Type B pancreatic cell (in vitro differentiated cells): ENCODE measurements around the gene NRP2. TPM values are rescaled to one million over a fixed set of nuclear protein-coding genes. Genes with fewer than 3 reads are reported as not detected.

Experiments used
- DNase-seq: peaks from one replicate; pipeline ENCODE4 v3.0.0; 2021; ENCODE audit warnings: mixed read lengths; ENCODE audit not compliant: unreplicated experiment; ENCODE audit errors: extremely low spot score
- H3K27ac Mint-ChIP-seq: 2 replicates; pipeline ENCODE4 v1.8.0; 2021; ENCODE audit warnings: mild to moderate bottlenecking, mixed read lengths
- H3K27me3 Mint-ChIP-seq: 2 replicates; pipeline ENCODE4 v1.8.0; 2021; ENCODE audit warnings: mixed read lengths
- H3K36me3 Mint-ChIP-seq: 2 replicates; pipeline ENCODE4 v1.8.0; 2021; ENCODE audit warnings: mixed read lengths
- H3K4me1 Mint-ChIP-seq: one replicate; pipeline ENCODE4 v1.8.0; 2021; ENCODE audit warnings: mixed read lengths; ENCODE audit not compliant: unreplicated experiment
- H3K4me3 Mint-ChIP-seq: 2 replicates; pipeline ENCODE4 v1.8.0; 2021; ENCODE audit warnings: mild to moderate bottlenecking, mixed read lengths
- H3K9me3 Mint-ChIP-seq: 2 replicates; pipeline ENCODE4 v1.8.0; 2021; ENCODE audit warnings: mixed read lengths
- CTCF ChIP-seq: fragments of 200-600 bp; sonication (generic); conservative IDR thresholded peaks from 2 replicates; pipeline ENCODE4 v1.5.0; 2021; ENCODE audit warnings: antibody characterized with exemption, mild to moderate bottlenecking
- total RNA-seq: library from RNA; stranded (reverse); gene quantifications from 2 replicates; pipeline ENCODE4 v1.2.1, GENCODE V29; 2021; ENCODE audit warnings: low replicate concordance

NRP2 gene
- total RNA-seq, 1 donor from 2014 or later, result 109 TPM

DNA sequence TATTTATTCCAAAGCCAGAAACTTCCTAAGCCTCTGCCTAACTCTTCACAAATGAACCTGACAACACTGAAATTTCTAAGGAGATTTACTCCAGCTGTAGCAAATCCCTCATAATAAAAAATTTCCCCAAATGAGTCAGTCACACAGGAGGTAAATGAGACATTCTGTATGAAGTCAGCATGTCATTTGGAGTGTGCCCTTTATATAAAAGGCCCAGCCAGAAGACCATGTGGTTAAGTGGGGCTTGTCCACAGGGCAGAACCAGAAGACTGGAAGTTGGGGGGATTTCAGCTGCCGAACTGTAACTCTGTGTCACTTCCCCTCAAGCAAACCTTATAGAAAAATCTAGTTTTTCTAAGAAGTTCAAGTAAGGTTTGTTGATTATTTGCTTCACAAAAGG lies 30.2 kb downstream of the NRP2 start:
- Mint-ChIP-seq H3K4me3 (no peak overlapping the region), H3K27me3 (peaks cover 10% of the 10 kb centered on the region), H3K4me1 (peaks cover 41% of the 10 kb centered on the region), H3K27ac (no peak overlapping the region), H3K36me3 (peaks cover 8% of the 10 kb centered on the region), H3K9me3 (no peaks in the 10 kb centered on the region)
- no peak for DNase-seq
- no peak for TF ChIP-seq CTCF

GRCh38 chr2:205713086-205713485 lies 30.8 kb downstream of the NRP2 start:
- H3K9me3 Mint-ChIP-seq, result no peaks in the 10 kb centered on the region
- H3K27me3 Mint-ChIP-seq, result peaks cover 10% of the 10 kb centered on the region
- no peak for TF ChIP-seq CTCF
- H3K27ac Mint-ChIP-seq, result no peak overlapping the region
- no peak for DNase-seq
- H3K36me3 Mint-ChIP-seq, result peaks cover 14% of the 10 kb centered on the region
- peaks cover 47% of the 10 kb centered on the region for H3K4me1 Mint-ChIP-seq
- no peak overlapping the region for H3K4me3 Mint-ChIP-seq

DNA sequence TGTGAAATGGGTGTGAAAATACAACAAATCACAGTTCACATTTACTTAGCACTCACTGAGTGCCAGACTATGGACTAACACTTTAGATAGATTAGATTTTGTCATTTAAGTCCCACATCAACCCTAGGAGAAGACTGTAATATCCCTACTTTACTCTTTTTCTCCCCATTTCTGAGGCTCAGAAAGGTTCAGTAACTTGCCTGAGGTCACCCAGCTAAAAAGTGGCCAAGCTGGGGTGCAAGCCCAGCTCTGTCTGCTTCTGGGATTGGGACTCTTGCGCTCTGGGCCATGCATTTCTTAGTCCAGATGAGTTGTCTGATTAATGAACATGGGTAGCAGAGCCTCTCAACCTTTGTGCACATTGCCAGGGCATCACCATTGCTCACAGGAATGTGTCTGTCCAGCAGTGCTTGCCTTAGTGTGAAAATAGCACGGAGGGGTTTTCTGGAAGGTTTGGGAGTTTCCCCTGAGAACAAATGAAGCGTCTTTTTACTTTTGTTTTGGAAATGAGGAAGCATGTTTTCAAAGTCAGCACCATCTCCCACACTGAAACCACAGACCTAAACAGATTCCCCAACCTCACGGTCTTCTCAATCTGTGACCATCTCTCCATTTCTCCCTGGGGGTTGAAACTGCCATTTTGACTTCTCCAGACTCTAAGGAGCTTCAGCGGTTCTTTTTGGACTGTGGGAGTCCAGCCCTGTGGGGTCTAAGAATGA lies 31.9 kb downstream of the NRP2 start:
- H3K4me1 Mint-ChIP-seq, result peaks cover 50% of the 10 kb centered on the region

DNA sequence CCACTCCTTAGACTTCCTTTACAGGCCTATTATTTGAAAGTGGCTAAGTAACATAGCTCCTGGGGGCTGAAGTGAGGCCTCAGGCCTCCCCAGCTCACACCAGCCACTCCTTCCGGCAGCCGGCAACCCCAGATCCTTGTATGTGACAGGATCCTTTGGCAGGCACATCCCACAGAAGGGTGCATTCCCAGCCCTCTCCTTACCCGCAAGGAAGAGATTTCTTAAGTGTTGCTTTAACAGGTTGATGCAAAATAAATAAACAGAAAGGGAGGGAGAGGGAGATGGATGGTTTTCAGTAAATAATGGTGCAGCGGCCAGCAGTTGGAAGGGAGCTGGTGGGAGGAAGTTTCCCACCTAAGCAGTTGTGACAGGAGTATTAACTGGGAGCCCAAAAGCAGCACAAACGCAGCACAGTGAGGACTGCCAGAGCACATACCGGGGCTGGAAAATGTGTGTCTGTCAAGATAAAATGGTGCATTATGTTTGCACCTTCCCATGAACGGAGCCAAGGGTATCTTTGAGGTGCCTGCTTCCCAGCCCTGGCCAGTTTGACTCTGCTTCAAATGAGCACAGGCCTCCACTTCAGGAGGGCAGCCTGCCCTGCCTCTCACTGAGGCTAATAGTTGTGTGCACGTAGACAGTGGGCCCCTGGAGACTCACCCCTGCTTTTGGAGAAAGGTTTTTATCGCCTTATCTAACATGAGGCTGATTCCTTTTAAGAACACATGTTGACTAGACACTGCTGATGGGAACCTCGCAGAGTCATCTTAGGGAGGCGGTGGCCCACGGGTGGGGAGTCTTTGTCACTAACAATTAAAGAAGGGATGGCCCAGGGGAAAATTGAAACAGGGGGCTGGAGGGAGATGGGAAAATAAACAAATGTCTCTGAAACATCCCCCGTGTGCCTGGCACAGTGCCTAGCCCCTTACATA lies 32.8 kb downstream of the NRP2 start:
- peaks cover 12% of the 10 kb centered on the region for H3K36me3 Mint-ChIP-seq

More for the DNA sequence above, 31.9 kb downstream of the NRP2 start:
- Mint-ChIP-seq H3K9me3 (no peaks in the 10 kb centered on the region), H3K36me3 (peaks cover 16% of the 10 kb centered on the region), H3K27me3 (peaks cover 10% of the 10 kb centered on the region), H3K27ac (peak overlapping the region; percentile 68), H3K4me3 (no peak overlapping the region)
- no peak for TF ChIP-seq CTCF
- no peak for DNase-seq

More for the DNA sequence above, 32.8 kb downstream of the NRP2 start:
- no peak for TF ChIP-seq CTCF
- Mint-ChIP-seq H3K9me3 (no peaks in the 10 kb centered on the region), H3K27me3 (peaks cover 10% of the 10 kb centered on the region), H3K4me3 (no peak overlapping the region), H3K27ac (peak overlapping the region; percentile 68), H3K4me1 (peaks cover 58% of the 10 kb centered on the region)
- no peak for DNase-seq
